ENCODE measurements around the gene MTHFSD. TPM values are rescaled to one million over a fixed set of nuclear protein-coding genes. Genes with fewer than 3 reads are reported as not detected.

Gene MTHFSD
- total RNA-seq, 6 donors from 2014 or later: 13.8 to 39.8 (median 22.0) TPM

Other genes starting within 250 kb of the MTHFSD start
- gene FOXF1, start 44.7 kb downstream of the MTHFSD start, total RNA-seq: 10 to 100 TPM in 5 of 6 donors, 1 to 10 TPM in 1; 6.3 to 73.6 (median 24.5) TPM
- 1 to 10 TPM in 1 of 6 donors, under 1 TPM in 3, not detected in 2; 0.39 to 1.9 (median 0.56) TPM for gene FOXC2, start 11.6 kb upstream of the MTHFSD start, total RNA-seq
- gene FOXL1, start 23.3 kb upstream of the MTHFSD start, total RNA-seq: 1 to 10 TPM in 2 of 6 donors, under 1 TPM in 3, not detected in 1; 0.22 to 2.2 (median 0.49) TPM